ENCODE measurements around the gene IRAK2.

DNA sequence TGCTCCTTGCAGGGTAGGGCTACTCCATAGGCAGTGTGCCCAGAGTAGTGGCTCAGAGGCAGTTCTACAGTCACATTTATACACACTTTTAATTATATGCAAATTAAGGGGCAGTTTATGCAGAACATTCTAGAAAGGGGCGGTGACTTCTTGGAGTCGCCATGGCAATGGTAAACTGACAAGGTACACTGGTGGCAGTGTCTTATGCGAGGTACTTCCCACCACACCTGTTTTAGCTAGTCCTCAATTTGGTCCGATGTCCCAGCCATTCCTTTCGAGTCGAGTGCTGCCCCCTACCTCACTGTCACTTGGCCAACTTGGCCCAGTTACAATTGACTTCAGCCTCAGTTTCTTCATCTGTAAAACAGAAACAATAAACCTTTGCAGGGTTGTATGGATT is 3.8 kb upstream of the IRAK2 start:
- TF ChIP-seq, protein P1, sequence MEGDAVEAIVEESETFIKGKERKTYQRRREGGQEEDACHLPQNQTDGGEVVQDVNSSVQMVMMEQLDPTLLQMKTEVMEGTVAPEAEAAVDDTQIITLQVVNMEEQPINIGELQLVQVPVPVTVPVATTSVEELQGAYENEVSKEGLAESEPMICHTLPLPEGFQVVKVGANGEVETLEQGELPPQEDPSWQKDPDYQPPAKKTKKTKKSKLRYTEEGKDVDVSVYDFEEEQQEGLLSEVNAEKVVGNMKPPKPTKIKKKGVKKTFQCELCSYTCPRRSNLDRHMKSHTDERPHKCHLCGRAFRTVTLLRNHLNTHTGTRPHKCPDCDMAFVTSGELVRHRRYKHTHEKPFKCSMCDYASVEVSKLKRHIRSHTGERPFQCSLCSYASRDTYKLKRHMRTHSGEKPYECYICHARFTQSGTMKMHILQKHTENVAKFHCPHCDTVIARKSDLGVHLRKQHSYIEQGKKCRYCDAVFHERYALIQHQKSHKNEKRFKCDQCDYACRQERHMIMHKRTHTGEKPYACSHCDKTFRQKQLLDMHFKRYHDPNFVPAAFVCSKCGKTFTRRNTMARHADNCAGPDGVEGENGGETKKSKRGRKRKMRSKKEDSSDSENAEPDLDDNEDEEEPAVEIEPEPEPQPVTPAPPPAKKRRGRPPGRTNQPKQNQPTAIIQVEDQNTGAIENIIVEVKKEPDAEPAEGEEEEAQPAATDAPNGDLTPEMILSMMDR (IDR thresholded peaks at IDR 0.05), result no peak
- TF ChIP-seq POLR2A (IDR thresholded peaks at IDR 0.05), result no peak
